Activated B cell treated with CpG ODN at 0.5 μM for 24 hours (primary cell): ENCODE results near the gene LYPD4. TPM values are rescaled to one million over a fixed set of nuclear protein-coding genes. Genes with fewer than 3 reads are reported as not detected.

Experiments used
- ATAC-seq: fragments of 200-7000 bp; cut with Tn5 transposase; one replicate; pipeline ENCODE4 v1.10.0; 2021; ENCODE audit warnings: low read depth, mild to moderate bottlenecking, moderate library complexity
- CTCF ChIA-PET: fragments of 350-600 bp; sonication (Branson Sonifier 250); formaldehyde crosslinking; loops from one replicate; lab custom pipeline; 2021; ENCODE audit warnings: antibody characterized with exemption; lab: Charles Lee
- POLR2A ChIA-PET: fragments of 350-600 bp; sonication (Branson Sonifier 250); formaldehyde crosslinking; loops from one replicate; lab custom pipeline; 2021; ENCODE audit warnings: antibody characterized with exemption; lab: Charles Lee
- DNase-seq: peaks from one replicate; pipeline ENCODE4 v3.0.0; 2022
- H3K27ac Mint-ChIP-seq: one replicate; pipeline ENCODE4 v1.8.0; 2020; ENCODE audit warnings: mixed read lengths
- H3K27me3 Mint-ChIP-seq: one replicate; pipeline ENCODE4 v1.8.0; 2021; ENCODE audit warnings: mixed read lengths
- H3K36me3 Mint-ChIP-seq: one replicate; pipeline ENCODE4 v1.8.0; 2021; ENCODE audit warnings: low read depth, mixed read lengths
- H3K4me1 Mint-ChIP-seq: one replicate; pipeline ENCODE4 v1.8.0; 2021; ENCODE audit warnings: mixed read lengths
- H3K4me3 Mint-ChIP-seq: one replicate; pipeline ENCODE4 v1.8.0; 2020; ENCODE audit warnings: mild to moderate bottlenecking, mixed read lengths
- H3K9me3 Mint-ChIP-seq: one replicate; pipeline ENCODE4 v1.8.0; 2020; ENCODE audit warnings: mixed read lengths
- intact Hi-C: fragments of 100-400 bp; cut with micrococcal nuclease; formaldehyde crosslinking; loops from one replicate; pipeline ENCODE4 v1.15.1; 2024
- total RNA-seq: library from RNA; stranded (reverse); gene quantifications from 2 replicates; pipeline ENCODE4 v1.2.3, GENCODE V29; 2022
- TF ChIP-seq, protein P1 (sequence below): fragments of 200-600 bp; IDR thresholded peaks from one replicate; pipeline ENCODE4 v1.8.0; 2022; ENCODE audit warnings: antibody characterized with exemption, mild to moderate bottlenecking

LYPD4 gene
- total RNA-seq, 1 donor from 2014 or later, result not detected

DNA sequence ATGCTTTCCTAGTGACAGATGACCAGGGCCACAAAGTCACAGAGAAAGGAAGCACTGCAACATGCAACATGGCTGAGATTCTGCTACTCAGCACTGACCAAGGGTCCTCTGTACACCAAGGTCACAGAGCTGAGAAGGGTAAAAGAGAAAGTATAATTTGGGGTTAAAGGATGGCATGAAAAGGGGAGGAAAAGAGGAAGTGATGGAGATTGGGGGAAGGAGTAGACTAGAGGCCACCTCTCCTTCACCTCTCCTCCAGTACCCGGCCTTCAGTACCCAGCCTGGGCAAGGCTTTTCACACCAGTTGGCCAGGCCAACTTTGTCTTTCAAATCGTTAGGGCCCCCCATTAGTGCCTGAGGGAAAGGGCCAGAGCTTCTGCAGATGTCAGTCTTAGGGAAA is 9.3 kb upstream of the LYPD4 start:
- H3K4me1 Mint-ChIP-seq, result no peaks in the 10 kb centered on the region
- no peaks in the 10 kb centered on the region for H3K9me3 Mint-ChIP-seq
- DNase-seq (no peak), ATAC-seq (no peak)
- CTCF ChIA-PET, result no interaction called here
- H3K36me3 Mint-ChIP-seq, result no peaks in the 10 kb centered on the region
- POLR2A ChIA-PET, result interaction anchor here (1.0 kb wide), 1 partner anchor 16 kb away, joined by 3 read pairs; no protein-coding TSS in a partner anchor
- TF ChIP-seq, protein P1, sequence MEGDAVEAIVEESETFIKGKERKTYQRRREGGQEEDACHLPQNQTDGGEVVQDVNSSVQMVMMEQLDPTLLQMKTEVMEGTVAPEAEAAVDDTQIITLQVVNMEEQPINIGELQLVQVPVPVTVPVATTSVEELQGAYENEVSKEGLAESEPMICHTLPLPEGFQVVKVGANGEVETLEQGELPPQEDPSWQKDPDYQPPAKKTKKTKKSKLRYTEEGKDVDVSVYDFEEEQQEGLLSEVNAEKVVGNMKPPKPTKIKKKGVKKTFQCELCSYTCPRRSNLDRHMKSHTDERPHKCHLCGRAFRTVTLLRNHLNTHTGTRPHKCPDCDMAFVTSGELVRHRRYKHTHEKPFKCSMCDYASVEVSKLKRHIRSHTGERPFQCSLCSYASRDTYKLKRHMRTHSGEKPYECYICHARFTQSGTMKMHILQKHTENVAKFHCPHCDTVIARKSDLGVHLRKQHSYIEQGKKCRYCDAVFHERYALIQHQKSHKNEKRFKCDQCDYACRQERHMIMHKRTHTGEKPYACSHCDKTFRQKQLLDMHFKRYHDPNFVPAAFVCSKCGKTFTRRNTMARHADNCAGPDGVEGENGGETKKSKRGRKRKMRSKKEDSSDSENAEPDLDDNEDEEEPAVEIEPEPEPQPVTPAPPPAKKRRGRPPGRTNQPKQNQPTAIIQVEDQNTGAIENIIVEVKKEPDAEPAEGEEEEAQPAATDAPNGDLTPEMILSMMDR, result no peak
- no peaks in the 10 kb centered on the region for H3K27me3 Mint-ChIP-seq
- intact Hi-C loops, result no loop called here
- H3K4me3 Mint-ChIP-seq, result no peak overlapping the region
- H3K27ac Mint-ChIP-seq, result no peak overlapping the region

DNA sequence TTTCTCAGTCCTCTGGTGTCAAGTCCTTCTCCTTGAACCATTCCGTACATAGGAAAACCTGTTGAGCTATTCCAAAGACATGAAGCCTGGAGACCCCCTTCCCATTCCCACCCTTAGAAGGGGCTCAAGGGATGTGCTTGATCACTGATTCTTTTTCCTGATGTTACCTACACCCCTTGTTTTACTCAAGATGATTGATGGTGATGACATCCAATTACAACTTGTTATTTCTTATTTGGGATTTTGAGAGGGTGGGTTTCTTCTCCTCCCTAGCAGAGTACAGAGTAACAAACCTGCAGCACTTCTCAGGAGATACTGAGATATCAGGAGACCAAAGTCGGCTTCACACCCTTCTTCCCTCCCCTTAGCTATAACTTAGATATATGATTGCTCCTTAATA is 8.9 kb upstream of the LYPD4 start:
- H3K4me3 Mint-ChIP-seq, result no peak overlapping the region
- H3K36me3 Mint-ChIP-seq, result no peaks in the 10 kb centered on the region
- intact Hi-C loops, result no loop called here
- ATAC-seq, result no peak
- no peak for DNase-seq
- ChIA-PET CTCF (no interaction called here), POLR2A (interaction anchor here (1.0 kb wide), 1 partner anchor 17 kb away, joined by 3 read pairs; no protein-coding TSS in a partner anchor)
- TF ChIP-seq, protein P1, result no peak
- H3K9me3 Mint-ChIP-seq, result no peaks in the 10 kb centered on the region
- H3K4me1 Mint-ChIP-seq, result no peaks in the 10 kb centered on the region
- H3K27ac Mint-ChIP-seq, result no peak overlapping the region
- no peaks in the 10 kb centered on the region for H3K27me3 Mint-ChIP-seq

DNA sequence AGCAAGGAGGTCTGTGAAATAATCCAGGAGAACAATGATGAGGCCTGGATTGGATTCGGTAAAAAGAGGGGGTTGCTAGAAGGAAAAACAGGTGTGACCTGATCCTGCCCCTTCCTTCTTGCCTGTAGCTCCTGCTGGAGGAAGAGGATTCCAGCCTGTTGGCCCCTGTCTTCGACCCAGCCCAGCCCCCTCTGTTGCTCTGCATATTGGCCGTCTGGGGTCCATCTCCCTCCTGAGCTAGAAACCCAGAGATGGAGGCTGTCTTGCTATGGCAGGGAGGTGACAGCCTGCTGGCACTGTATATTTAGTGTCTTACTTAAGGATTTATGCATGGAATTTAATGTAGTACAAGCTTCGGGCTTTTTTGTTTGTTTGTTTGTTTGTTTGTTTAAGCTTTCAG is 7.0 kb upstream of the LYPD4 start:
- no peak overlapping the region for H3K27ac Mint-ChIP-seq
- DNase-seq (no peak), ATAC-seq (no peak)
- TF ChIP-seq, protein P1, result no peak
- intact Hi-C loops, result no loop called here
- H3K4me3 Mint-ChIP-seq, result no peak overlapping the region
- H3K36me3 Mint-ChIP-seq, result no peaks in the 10 kb centered on the region
- ChIA-PET POLR2A (no interaction called here), CTCF (interaction anchor here (1.1 kb wide), 1 partner anchor 16 kb away, joined by 3 read pairs; no protein-coding TSS in a partner anchor)
- H3K4me1 Mint-ChIP-seq, result no peaks in the 10 kb centered on the region
- no peaks in the 10 kb centered on the region for H3K27me3 Mint-ChIP-seq
- no peaks in the 10 kb centered on the region for H3K9me3 Mint-ChIP-seq

DNA sequence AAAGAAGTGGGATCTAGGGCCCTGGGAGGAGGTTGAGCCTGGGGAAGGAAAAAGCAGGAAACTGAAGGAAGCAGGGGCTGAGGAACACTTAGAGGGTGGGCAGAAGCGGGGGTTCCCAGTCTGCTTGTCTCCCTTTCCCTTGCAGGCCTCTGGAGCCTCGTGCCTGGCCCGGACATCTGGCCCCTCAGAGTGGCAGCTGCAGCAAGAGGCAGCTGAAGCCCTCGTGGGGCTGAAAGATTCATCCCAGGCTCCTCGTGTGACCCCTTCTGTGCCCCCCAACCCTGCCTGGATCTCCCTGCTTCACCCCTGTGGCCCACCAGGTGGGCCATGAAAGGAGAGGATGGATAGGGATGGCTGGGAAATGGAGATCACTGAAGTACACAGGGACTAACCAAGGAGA is 5.9 kb upstream of the LYPD4 start:
- Mint-ChIP-seq H3K27ac (no peak overlapping the region), H3K4me1 (no peaks in the 10 kb centered on the region), H3K9me3 (no peaks in the 10 kb centered on the region), H3K4me3 (no peak overlapping the region), H3K36me3 (no peaks in the 10 kb centered on the region), H3K27me3 (no peaks in the 10 kb centered on the region)
- DNase-seq (no peak), ATAC-seq (no peak)
- ChIA-PET CTCF (no interaction called here), POLR2A (no interaction called here)
- intact Hi-C loops, result no loop called here
- TF ChIP-seq, protein P1, result no peak

DNA sequence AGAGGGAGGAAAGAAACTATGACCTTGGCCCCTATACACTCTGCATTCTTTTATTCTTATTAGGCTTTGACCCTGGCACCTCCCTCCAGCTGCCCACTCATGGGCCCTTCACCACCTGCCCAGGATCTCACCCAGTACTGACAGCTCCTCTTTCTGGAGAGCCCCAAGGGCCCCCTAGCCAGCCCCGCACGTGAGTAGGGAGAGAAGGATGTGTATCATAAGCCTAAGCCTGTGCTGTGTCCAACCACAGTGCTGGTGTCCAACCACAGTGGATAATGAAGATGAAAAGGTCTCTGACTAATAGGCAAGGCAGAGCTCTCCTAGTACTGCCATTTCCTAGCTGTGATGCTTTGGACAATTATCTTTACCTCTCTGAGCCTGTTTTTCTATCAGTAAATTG is 4.6 kb upstream of the LYPD4 start:
- no peak overlapping the region for H3K4me3 Mint-ChIP-seq
- ATAC-seq (no peak), DNase-seq (no peak)
- CTCF ChIA-PET, result no interaction called here
- H3K9me3 Mint-ChIP-seq, result no peaks in the 10 kb centered on the region
- H3K36me3 Mint-ChIP-seq, result no peaks in the 10 kb centered on the region
- peaks cover 2% of the 10 kb centered on the region for H3K27me3 Mint-ChIP-seq
- TF ChIP-seq, protein P1, result no peak
- no peaks in the 10 kb centered on the region for H3K4me1 Mint-ChIP-seq
- no peak overlapping the region for H3K27ac Mint-ChIP-seq
- POLR2A ChIA-PET, result no interaction called here
- intact Hi-C loops, result no loop called here
